ENCODE data around the gene PLET1.
A peak's percentile ranks its signal among the peaks of the same experiment; 100 is the strongest.

Gene PLET1

DNA sequence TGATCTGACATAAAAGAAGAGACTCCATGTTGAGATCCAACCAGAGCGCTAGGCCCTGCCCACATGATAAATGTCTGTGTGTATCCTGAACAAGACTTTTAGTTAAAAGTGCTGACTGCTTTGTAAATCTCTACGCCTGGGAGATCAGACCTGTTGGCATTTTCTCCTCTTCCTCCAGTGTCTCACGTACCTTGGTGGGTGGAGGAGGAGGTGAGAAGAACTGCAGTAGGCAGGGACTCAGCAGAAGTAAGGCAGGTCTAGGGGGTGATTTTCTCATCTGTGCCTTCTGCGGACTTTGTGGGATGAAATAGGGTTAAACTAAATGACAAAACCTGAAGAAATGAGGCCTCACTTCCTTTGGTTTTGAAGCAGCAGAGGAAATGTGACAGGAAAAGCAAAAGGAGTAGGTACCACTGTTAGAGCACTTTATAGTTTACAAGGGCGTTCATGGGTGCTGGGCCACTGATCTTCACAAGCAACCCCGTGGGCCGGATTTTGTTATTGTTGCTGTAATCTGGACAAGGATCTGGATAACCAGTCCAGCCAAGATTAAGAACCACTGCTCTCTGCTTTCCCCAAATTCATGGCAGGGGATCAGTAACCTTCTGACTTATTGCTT is 36.7 kb upstream of the PLET1 start:
- no peaks in the 10 kb centered on the region for H3K9me3 ChIP-seq (ENCODE audit: control insufficient read depth, low read length)
- H3K4me1 ChIP-seq (ENCODE audit: control insufficient read depth, insufficient read depth, low read length, poor library complexity, severe bottlenecking) = peaks cover under 1% of the 10 kb centered on the region
- no peak overlapping the region for H3K27ac ChIP-seq (ENCODE audit: low read depth, low read length, severe bottlenecking)
- H3K36me3 ChIP-seq (ENCODE audit: control insufficient read depth, insufficient read depth, low read length) = no peaks in the 10 kb centered on the region
- H3K4me3 ChIP-seq (ENCODE audit: extremely low read depth, insufficient read depth, low read length, poor library complexity, severe bottlenecking) = no peak overlapping the region
- 90 to 98% methylated on average over 5 to 6 of the region's 7 CpGs for WGBS, 2 experiments (ENCODE audit: insufficient coverage in 2 of 2)

DNA sequence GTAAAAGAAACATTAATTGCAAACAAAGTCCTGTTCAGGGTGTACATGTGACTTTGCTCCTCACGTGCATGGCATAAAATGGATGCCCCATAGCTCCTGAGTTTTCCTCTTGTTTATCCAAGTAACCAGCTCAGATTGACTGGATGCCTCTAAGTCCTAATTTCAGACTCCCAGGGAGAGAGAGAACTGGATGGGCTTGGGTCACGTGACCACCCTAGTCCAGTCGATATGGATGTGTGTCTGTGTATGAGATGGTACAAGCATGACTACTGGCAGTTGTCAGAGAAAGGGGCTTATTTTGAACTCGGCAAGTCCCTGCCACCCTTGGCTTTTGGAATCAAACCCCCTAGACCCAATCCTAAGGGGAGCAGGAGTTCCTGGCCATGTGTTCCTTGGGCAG is 35.4 kb upstream of the PLET1 start:
- 95 to 100% methylated on average over 1 to 4 of the region's 4 CpGs for WGBS, 2 experiments (ENCODE audit: insufficient coverage in 2 of 2)
- H3K9me3 ChIP-seq (ENCODE audit: control insufficient read depth, low read length) = no peaks in the 10 kb centered on the region
- H3K27ac ChIP-seq (ENCODE audit: low read depth, low read length, severe bottlenecking) = no peak overlapping the region
- H3K4me3 ChIP-seq (ENCODE audit: extremely low read depth, insufficient read depth, low read length, poor library complexity, severe bottlenecking) = no peak overlapping the region
- no peaks in the 10 kb centered on the region for H3K4me1 ChIP-seq (ENCODE audit: control insufficient read depth, insufficient read depth, low read length, poor library complexity, severe bottlenecking)
- H3K36me3 ChIP-seq (ENCODE audit: control insufficient read depth, insufficient read depth, low read length) = no peaks in the 10 kb centered on the region

DNA sequence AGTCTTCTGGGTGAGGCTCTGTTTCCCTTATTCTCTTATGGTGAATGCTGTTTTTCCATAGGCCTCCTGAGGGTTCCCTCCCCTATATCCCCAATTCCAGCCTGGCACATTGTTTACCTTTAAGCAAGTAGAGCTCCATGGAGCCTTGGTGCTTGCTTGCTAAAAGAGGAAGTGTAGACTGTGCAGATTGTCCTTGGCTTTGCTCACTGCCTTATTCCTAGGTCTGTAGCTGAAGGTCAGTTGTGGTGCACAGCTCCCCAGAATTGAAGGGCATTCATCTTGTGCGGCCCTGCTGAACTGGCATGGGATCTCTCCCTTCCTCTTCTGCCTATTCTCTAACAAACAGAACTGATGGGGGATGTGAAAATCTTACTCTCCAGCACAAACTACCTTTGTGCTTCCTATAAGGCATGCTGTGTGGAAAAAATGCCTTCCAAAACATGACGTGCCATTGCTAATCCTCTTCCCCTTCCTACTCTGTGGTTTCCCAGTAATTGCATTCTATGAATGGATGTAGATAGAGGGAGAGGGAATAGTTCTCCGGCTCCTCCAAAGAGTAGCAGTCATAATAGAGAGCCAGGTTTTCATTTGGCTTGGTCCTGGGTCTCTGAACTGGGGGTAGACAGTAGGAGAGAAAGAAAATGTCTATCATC is 34.2 kb upstream of the PLET1 start:
- WGBS, 2 experiments (ENCODE audit: insufficient coverage in 2 of 2) = 100% methylated on average over 1 of the region's 3 CpGs
- H3K4me3 ChIP-seq (ENCODE audit: extremely low read depth, insufficient read depth, low read length, poor library complexity, severe bottlenecking) = no peak overlapping the region
- no peaks in the 10 kb centered on the region for H3K9me3 ChIP-seq (ENCODE audit: control insufficient read depth, low read length)
- H3K36me3 ChIP-seq (ENCODE audit: control insufficient read depth, insufficient read depth, low read length) = no peaks in the 10 kb centered on the region
- no peaks in the 10 kb centered on the region for H3K4me1 ChIP-seq (ENCODE audit: control insufficient read depth, insufficient read depth, low read length, poor library complexity, severe bottlenecking)
- no peak overlapping the region for H3K27ac ChIP-seq (ENCODE audit: low read depth, low read length, severe bottlenecking)

DNA sequence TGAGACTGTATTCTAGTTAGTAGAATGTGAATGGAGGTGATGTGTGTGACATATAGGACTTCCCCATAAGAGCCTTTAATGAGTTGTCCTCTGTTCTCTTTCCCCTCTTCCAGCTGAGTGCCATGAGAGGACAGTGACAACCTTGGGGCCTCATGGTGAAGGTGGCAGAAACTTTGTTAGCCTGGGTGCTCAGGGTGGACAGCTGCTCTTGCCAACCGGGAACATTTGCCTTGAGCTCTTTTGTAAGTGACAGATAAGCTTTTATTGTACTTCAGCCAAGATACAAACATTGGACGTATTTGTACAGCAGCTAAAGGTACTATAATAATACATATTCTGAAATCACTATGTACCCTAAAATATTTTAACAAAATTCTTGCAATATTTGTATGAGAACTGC is 33.0 kb upstream of the PLET1 start:
- H3K36me3 ChIP-seq (ENCODE audit: control insufficient read depth, insufficient read depth, low read length) = no peaks in the 10 kb centered on the region
- H3K4me3 ChIP-seq (ENCODE audit: extremely low read depth, insufficient read depth, low read length, poor library complexity, severe bottlenecking) = no peak overlapping the region
- no peaks in the 10 kb centered on the region for H3K4me1 ChIP-seq (ENCODE audit: control insufficient read depth, insufficient read depth, low read length, poor library complexity, severe bottlenecking)
- 100% methylated on average over 1 of the region's 2 CpGs for WGBS, 2 experiments (ENCODE audit: insufficient coverage in 2 of 2)
- no peaks in the 10 kb centered on the region for H3K9me3 ChIP-seq (ENCODE audit: control insufficient read depth, low read length)
- no peak overlapping the region for H3K27ac ChIP-seq (ENCODE audit: low read depth, low read length, severe bottlenecking)

DNA sequence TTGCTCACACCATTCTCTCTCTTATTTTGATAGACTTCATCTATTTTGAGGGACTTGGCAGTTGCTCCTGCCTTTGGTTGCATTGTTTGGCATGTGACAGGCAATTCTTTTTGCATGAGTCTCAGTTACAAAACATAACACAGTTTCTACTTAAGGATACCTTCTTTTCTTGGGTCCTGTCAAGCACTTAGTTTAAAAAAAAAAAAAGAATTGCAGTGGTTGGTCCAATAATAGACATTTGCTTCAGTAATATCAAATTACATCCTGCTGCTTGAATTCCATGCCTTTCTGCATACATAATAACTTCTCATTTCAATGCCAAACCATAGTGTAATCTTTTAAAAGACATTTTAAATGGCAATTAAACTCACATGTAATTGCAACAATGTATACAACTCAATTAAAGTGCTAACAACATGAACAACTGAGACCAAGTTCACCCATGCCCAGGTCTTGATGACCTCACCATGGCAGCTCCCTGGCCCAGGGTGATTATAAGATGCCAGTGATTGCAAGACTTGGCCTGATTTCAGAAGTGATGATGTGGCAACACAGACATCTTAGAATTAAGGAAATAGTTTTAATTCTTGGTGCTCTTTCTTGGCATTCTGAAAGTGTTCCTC is 32.2 kb upstream of the PLET1 start:
- H3K4me3 ChIP-seq (ENCODE audit: extremely low read depth, insufficient read depth, low read length, poor library complexity, severe bottlenecking) = no peak overlapping the region
- H3K27ac ChIP-seq (ENCODE audit: low read depth, low read length, severe bottlenecking) = no peak overlapping the region

DNA sequence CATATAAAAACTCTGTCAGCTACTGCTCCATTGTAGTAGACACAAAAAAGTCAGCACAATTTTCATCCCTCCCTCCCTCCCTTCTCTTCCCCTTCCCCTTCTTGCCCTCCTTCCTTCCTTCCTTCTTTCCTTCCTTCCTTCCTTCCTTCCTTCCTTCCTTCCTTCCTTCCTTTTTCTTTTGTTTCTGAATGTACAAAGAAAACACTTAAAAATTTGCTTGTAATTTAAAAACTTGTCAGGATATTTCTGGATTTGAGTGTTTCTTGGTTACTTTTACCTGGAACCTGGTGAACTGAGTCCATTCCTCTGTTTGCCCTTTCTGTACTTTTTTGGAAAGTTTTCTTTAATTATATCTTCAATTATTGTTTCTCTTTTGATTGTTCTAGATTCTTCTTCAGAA is 31.5 kb upstream of the PLET1 start:
- no peak overlapping the region for H3K27ac ChIP-seq (ENCODE audit: low read depth, low read length, severe bottlenecking)
- no peaks in the 10 kb centered on the region for H3K4me1 ChIP-seq (ENCODE audit: control insufficient read depth, insufficient read depth, low read length, poor library complexity, severe bottlenecking)
- no peak overlapping the region for H3K4me3 ChIP-seq (ENCODE audit: extremely low read depth, insufficient read depth, low read length, poor library complexity, severe bottlenecking)
- H3K9me3 ChIP-seq (ENCODE audit: control insufficient read depth, low read length) = no peaks in the 10 kb centered on the region
- no peaks in the 10 kb centered on the region for H3K36me3 ChIP-seq (ENCODE audit: control insufficient read depth, insufficient read depth, low read length)

More for the DNA sequence above, 32.2 kb upstream of the PLET1 start:
- Histone ChIP-seq H3K36me3 (ENCODE audit: control insufficient read depth, insufficient read depth, low read length) (no peaks in the 10 kb centered on the region), H3K9me3 (ENCODE audit: control insufficient read depth, low read length) (no peaks in the 10 kb centered on the region), H3K4me1 (ENCODE audit: control insufficient read depth, insufficient read depth, low read length, poor library complexity, severe bottlenecking) (no peaks in the 10 kb centered on the region)

DNA sequence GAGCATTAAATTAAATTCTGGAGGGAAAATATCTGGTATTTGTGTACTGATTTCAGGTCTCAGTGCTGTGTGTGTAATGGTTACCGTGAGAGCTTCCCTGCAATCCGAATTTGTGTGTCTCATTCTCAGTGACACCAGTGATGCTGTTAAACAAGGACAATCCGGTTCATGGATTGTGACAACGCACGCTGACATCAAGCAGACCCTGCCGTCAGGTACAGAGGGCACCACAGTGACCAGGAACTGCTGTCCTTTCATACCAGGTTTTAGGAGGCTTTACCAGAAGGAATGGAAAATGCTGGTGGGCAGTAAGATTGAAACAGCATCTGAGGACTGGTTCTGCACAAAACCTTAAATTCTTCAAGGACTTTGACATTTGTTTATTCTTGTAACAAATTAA is 30.5 kb upstream of the PLET1 start:
- H3K9me3 ChIP-seq (ENCODE audit: control insufficient read depth, low read length) = no peaks in the 10 kb centered on the region
- no peak overlapping the region for H3K4me3 ChIP-seq (ENCODE audit: extremely low read depth, insufficient read depth, low read length, poor library complexity, severe bottlenecking)
- H3K36me3 ChIP-seq (ENCODE audit: control insufficient read depth, insufficient read depth, low read length) = no peaks in the 10 kb centered on the region
- WGBS, 2 experiments (ENCODE audit: insufficient coverage in 2 of 2) = 77 to 79% methylated on average over 6 of the region's 6 CpGs
- no peak overlapping the region for H3K27ac ChIP-seq (ENCODE audit: low read depth, low read length, severe bottlenecking)
- H3K4me1 ChIP-seq (ENCODE audit: control insufficient read depth, insufficient read depth, low read length, poor library complexity, severe bottlenecking) = peaks cover 2% of the 10 kb centered on the region

DNA sequence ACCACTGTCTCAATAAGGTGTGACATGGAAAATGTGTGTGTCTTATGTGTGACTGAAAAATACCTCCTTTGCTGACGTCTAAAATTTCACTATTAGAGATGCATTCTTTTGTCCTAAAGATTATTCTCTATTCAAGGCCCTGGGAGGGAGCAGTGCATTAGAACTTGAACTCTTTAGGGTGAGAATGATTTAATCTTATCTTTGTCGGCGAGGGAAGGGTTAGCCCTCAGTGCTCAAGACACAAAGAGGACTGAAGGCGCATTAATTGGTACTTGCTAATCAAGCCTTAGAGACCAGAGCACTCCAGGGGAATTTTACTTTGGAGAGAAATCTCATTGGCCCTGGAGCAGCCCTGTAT is 29.8 kb upstream of the PLET1 start:
- H3K27ac ChIP-seq (ENCODE audit: low read depth, low read length, severe bottlenecking) = no peak overlapping the region
- no peaks in the 10 kb centered on the region for H3K9me3 ChIP-seq (ENCODE audit: control insufficient read depth, low read length)
- 12 to 16% methylated on average over 3 of the region's 4 CpGs for WGBS, 2 experiments (ENCODE audit: insufficient coverage in 2 of 2)
- peak overlapping the region; percentile 55 for H3K4me3 ChIP-seq (ENCODE audit: extremely low read depth, insufficient read depth, low read length, poor library complexity, severe bottlenecking)
- no peaks in the 10 kb centered on the region for H3K36me3 ChIP-seq (ENCODE audit: control insufficient read depth, insufficient read depth, low read length)
- H3K4me1 ChIP-seq (ENCODE audit: control insufficient read depth, insufficient read depth, low read length, poor library complexity, severe bottlenecking) = peaks cover 5% of the 10 kb centered on the region

DNA sequence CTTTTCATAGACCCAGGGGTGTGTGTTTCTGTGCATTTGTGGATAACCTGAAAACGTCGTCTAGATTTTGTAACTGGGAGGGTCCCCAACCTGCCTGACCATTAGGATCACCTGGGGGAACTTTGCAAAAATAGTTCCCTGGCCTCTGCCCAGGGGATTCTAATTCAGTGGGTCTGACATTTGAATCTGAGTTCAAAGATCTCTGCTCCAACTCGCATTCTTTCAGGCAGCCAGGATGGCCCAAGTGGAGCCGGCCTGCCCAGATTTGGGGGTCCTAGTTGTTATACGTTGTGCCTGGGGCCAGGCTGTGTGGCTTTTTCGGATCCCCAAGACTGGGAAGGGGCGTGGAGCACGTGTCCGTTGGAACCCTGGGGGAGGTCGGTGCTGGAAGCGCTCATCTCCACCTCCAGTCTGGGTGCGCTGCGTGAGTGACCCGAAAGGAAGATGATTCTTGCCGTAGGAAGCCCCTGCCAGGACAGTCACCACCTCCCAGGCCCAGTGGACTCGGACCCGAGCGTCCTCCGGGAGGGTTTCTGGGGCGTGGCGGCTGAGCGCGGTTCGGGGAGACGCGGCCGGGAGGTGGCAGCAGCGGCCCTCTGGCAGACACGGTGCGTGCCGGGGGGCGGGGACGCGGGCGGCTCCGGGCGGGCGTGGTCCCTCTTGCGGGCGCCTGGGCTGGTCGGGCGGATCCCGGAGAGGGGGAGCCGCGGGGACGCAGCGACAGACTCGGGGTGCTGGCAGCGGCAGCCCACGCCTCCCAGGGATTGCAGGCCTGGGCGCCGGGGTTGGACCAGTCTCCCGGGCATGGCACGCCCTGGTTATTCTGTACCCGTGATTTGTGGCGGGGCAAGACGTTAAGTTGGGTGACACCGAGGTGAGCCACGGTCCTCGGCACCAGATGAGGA is 29.2 kb upstream of the PLET1 start:
- Histone ChIP-seq H3K27ac (ENCODE audit: low read depth, low read length, severe bottlenecking) (no peak overlapping the region), H3K4me1 (ENCODE audit: control insufficient read depth, insufficient read depth, low read length, poor library complexity, severe bottlenecking) (peaks cover 5% of the 10 kb centered on the region), H3K9me3 (ENCODE audit: control insufficient read depth, low read length) (no peaks in the 10 kb centered on the region), H3K36me3 (ENCODE audit: control insufficient read depth, insufficient read depth, low read length) (no peaks in the 10 kb centered on the region), H3K4me3 (ENCODE audit: extremely low read depth, insufficient read depth, low read length, poor library complexity, severe bottlenecking) (peak overlapping the region; percentile 55)
- WGBS, 2 experiments (ENCODE audit: insufficient coverage in 2 of 2) = 5% methylated on average over 49 to 52 of the region's 60 CpGs

DNA sequence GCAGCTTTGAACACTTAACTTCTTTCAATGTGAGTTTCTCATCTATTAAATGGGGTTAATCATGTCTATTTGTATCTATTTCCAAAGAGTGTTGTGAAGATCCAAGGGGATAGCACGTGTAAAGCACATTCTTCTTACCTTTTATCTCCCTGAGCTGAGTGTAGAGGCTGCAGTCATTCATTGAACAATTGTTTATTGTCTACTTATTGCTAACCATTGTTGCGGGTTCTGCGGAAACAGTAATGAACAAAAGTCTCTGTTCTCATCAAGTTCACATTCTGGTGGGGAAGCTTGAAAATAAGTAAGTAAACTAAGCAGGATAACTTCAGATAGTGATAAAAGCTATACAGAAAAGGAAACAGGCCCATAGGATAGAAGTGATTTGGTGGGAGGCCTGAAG is 27.4 kb upstream of the PLET1 start:
- WGBS, 2 experiments (ENCODE audit: insufficient coverage in 2 of 2) = 100% methylated on average over 3 of the region's 3 CpGs; no CpG with 5 or more reads in 1 of the 2 experiments
- H3K36me3 ChIP-seq (ENCODE audit: control insufficient read depth, insufficient read depth, low read length) = no peaks in the 10 kb centered on the region
- H3K4me1 ChIP-seq (ENCODE audit: control insufficient read depth, insufficient read depth, low read length, poor library complexity, severe bottlenecking) = peaks cover 5% of the 10 kb centered on the region
- no peak overlapping the region for H3K4me3 ChIP-seq (ENCODE audit: extremely low read depth, insufficient read depth, low read length, poor library complexity, severe bottlenecking)
- H3K27ac ChIP-seq (ENCODE audit: low read depth, low read length, severe bottlenecking) = no peak overlapping the region
- H3K9me3 ChIP-seq (ENCODE audit: control insufficient read depth, low read length) = no peaks in the 10 kb centered on the region
